Endothelial cell of umbilical vein (primary cell): ENCODE data around the gene LRRC38.

ENCODE experiments used
- EZH2 ChIP-seq: IDR thresholded peaks from 2 replicates; pipeline ENCODE4 v1.6.1; 2012; ENCODE audit warnings: borderline replicate concordance, low read depth, mild to moderate bottlenecking, moderate library complexity, low read length, inconsistent platforms; ENCODE audit not compliant: severe bottlenecking
- FOS ChIP-seq: IDR thresholded peaks from 2 replicates; pipeline ENCODE4 v1.6.1; 2011; ENCODE audit warnings: mild to moderate bottlenecking, low read length, moderate library complexity, borderline replicate concordance; ENCODE audit not compliant: insufficient read depth
- MAX ChIP-seq: IDR thresholded peaks from 2 replicates; pipeline ENCODE4 v1.6.1; 2011; ENCODE audit not compliant: insufficient read depth, insufficient read length
- MYC ChIP-seq: IDR thresholded peaks from one replicate; pipeline ENCODE4 v1.6.1; 2011; ENCODE audit warnings: mild to moderate bottlenecking, low read depth, low read length
- POLR2A ChIP-seq: IDR thresholded peaks from 2 replicates; pipeline ENCODE4 v1.6.1; 2012; ENCODE audit warnings: low read depth, mild to moderate bottlenecking, control low read depth, low read length
- TF ChIP-seq, protein P1 (sequence below), 2 donors: IDR thresholded peaks; 1 replicate in 1 of 2; 2 replicates in 1 of 2; pipeline ENCODE4 v1.5.1; 2011; ENCODE audit warnings: low read length in 2 of 2, mild to moderate bottlenecking in 2 of 2, moderate library complexity in 2 of 2, control low read depth in 1 of 2, inconsistent platforms in 1 of 2, low read depth in 1 of 2; ENCODE audit not compliant: insufficient read depth in 1 of 2; ENCODE audit errors: extremely low read depth in 1 of 2

DNA sequence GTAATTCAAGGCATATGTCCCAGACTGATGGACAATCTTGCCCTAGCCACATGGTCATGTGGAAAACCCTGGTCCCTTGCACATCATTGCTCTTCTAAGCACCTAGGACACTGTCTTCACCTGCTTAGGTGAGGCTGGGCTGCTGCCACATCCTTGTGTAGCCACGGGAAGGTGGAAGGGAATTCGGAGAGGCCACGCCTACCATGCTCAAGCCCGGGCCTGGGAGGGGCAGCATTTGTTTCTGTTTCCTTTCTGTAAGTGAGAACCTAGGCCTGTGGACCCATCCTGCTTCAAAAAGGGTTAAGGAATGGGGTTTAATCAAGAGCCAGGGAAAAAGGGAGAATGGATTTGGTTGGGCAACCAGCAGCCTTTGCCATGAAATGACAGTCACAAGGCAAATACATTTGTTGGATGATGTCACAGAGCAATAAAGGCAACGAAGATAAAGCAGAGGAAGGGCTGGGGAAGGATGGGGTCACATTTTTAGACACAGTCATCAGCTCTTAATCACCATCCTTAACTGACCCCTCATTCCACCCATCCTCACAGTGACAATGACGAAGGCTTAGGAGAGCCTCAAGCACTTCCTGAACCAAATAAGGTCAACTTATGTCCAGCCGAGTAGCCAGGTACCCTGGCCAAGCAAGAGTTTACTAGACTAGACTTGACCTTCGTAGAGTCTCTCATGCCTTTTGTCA is 10.1 kb upstream of the LRRC38 start:
- TF ChIP-seq MAX: no peak
- TF ChIP-seq, protein P1, sequence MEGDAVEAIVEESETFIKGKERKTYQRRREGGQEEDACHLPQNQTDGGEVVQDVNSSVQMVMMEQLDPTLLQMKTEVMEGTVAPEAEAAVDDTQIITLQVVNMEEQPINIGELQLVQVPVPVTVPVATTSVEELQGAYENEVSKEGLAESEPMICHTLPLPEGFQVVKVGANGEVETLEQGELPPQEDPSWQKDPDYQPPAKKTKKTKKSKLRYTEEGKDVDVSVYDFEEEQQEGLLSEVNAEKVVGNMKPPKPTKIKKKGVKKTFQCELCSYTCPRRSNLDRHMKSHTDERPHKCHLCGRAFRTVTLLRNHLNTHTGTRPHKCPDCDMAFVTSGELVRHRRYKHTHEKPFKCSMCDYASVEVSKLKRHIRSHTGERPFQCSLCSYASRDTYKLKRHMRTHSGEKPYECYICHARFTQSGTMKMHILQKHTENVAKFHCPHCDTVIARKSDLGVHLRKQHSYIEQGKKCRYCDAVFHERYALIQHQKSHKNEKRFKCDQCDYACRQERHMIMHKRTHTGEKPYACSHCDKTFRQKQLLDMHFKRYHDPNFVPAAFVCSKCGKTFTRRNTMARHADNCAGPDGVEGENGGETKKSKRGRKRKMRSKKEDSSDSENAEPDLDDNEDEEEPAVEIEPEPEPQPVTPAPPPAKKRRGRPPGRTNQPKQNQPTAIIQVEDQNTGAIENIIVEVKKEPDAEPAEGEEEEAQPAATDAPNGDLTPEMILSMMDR (IDR thresholded peaks at IDR 0.05; ENCODE audit: extremely low read depth in 1 of 2, insufficient read depth in 1 of 2, low read depth in 1 of 2, low read length in 2 of 2): no peak
- TF ChIP-seq FOS: no peak
- TF ChIP-seq EZH2: no peak
- no peak for TF ChIP-seq MYC
- no peak for TF ChIP-seq POLR2A
